Measurements from ENCODE around the gene YAP1.
"Not testable (repeated sequence)": the region's sequence is repeated elsewhere in the genome, so short reads cannot be mapped to it uniquely, and the experiment has no call there.

The YAP1 gene

GRCh38 chr11:102239448-102239847 lies 129.2 kb downstream of the YAP1 start:
- H3K36me3 Mint-ChIP-seq (ENCODE audit: low read depth), result no peaks in the 10 kb centered on the region
- H3K27ac Mint-ChIP-seq, result no peak overlapping the region
- H3K4me1 Mint-ChIP-seq (ENCODE audit: low read depth), result no peaks in the 10 kb centered on the region
- H3K9me3 Mint-ChIP-seq, result no peaks in the 10 kb centered on the region
- H3K4me3 Mint-ChIP-seq, result no peak overlapping the region
- no peak for DNase-seq (ENCODE audit: low spot score)
- peaks cover 12% of the 10 kb centered on the region for H3K27me3 Mint-ChIP-seq (ENCODE audit: low read depth)

GRCh38 chr11:102239911-102240310 lies 129.7 kb downstream of the YAP1 start:
- Mint-ChIP-seq H3K27ac (no peak overlapping the region), H3K4me1 (ENCODE audit: low read depth) (no peaks in the 10 kb centered on the region), H3K36me3 (ENCODE audit: low read depth) (no peaks in the 10 kb centered on the region), H3K4me3 (no peak overlapping the region), H3K27me3 (ENCODE audit: low read depth) (peaks cover 9% of the 10 kb centered on the region), H3K9me3 (no peaks in the 10 kb centered on the region)
- DNase-seq (ENCODE audit: low spot score), result no peak

- no peak overlapping the region for H3K4me3 Mint-ChIP-seq
- no peaks in the 10 kb centered on the region for H3K9me3 Mint-ChIP-seq
- H3K27me3 Mint-ChIP-seq (ENCODE audit: low read depth), result peaks cover 5% of the 10 kb centered on the region
- no peak for DNase-seq (ENCODE audit: low spot score)
- H3K36me3 Mint-ChIP-seq (ENCODE audit: low read depth), result no peaks in the 10 kb centered on the region
- no peaks in the 10 kb centered on the region for H3K4me1 Mint-ChIP-seq (ENCODE audit: low read depth)
- no peak overlapping the region for H3K27ac Mint-ChIP-seq
These were observed 130.3 kb downstream of the YAP1 start for GRCh38 chr11:102240502-102240901.

- no peaks in the 10 kb centered on the region for H3K9me3 Mint-ChIP-seq
- no peak overlapping the region for H3K27ac Mint-ChIP-seq
- no peaks in the 10 kb centered on the region for H3K4me1 Mint-ChIP-seq (ENCODE audit: low read depth)
- H3K36me3 Mint-ChIP-seq (ENCODE audit: low read depth), result no peaks in the 10 kb centered on the region
- H3K4me3 Mint-ChIP-seq, result no peak overlapping the region
- DNase-seq (ENCODE audit: low spot score), result no peak
- peaks cover 3% of the 10 kb centered on the region for H3K27me3 Mint-ChIP-seq (ENCODE audit: low read depth)
These were observed 130.8 kb downstream of the YAP1 start for GRCh38 chr11:102241026-102241425.

GRCh38 chr11:102243399-102243884 lies 133.2 kb downstream of the YAP1 start:
- H3K4me1 Mint-ChIP-seq (ENCODE audit: low read depth), result no peaks in the 10 kb centered on the region
- H3K36me3 Mint-ChIP-seq (ENCODE audit: low read depth), result no peaks in the 10 kb centered on the region
- no peaks in the 10 kb centered on the region for H3K27me3 Mint-ChIP-seq (ENCODE audit: low read depth)
- H3K4me3 Mint-ChIP-seq, result no peak overlapping the region
- no peak for DNase-seq (ENCODE audit: low spot score)
- H3K27ac Mint-ChIP-seq, result no peak overlapping the region
- H3K9me3 Mint-ChIP-seq, result no peaks in the 10 kb centered on the region

- Mint-ChIP-seq H3K36me3 (ENCODE audit: low read depth) (no peaks in the 10 kb centered on the region), H3K9me3 (no peaks in the 10 kb centered on the region), H3K4me1 (ENCODE audit: low read depth) (no peaks in the 10 kb centered on the region), H3K27me3 (ENCODE audit: low read depth) (no peaks in the 10 kb centered on the region), H3K27ac (no peak overlapping the region), H3K4me3 (no peak overlapping the region)
- no peak for DNase-seq (ENCODE audit: low spot score)
These were observed 134.6 kb downstream of the YAP1 start for GRCh38 chr11:102244681-102245409.

GRCh38 chr11:102251423-102251822 lies 141.2 kb downstream of the YAP1 start:
- Mint-ChIP-seq H3K4me3 (no peak overlapping the region), H3K27me3 (ENCODE audit: low read depth) (no peaks in the 10 kb centered on the region), H3K9me3 (no peaks in the 10 kb centered on the region), H3K4me1 (ENCODE audit: low read depth) (no peaks in the 10 kb centered on the region), H3K36me3 (ENCODE audit: low read depth) (no peaks in the 10 kb centered on the region), H3K27ac (no peak overlapping the region)
- DNase-seq (ENCODE audit: low spot score), result no peak

GRCh38 chr11:102252339-102252891 lies 142.2 kb downstream of the YAP1 start:
- Mint-ChIP-seq H3K4me3 (no peak overlapping the region), H3K9me3 (no peaks in the 10 kb centered on the region), H3K27ac (no peak overlapping the region), H3K36me3 (ENCODE audit: low read depth) (no peaks in the 10 kb centered on the region), H3K4me1 (ENCODE audit: low read depth) (no peaks in the 10 kb centered on the region), H3K27me3 (ENCODE audit: low read depth) (no peaks in the 10 kb centered on the region)
- no peak for DNase-seq (ENCODE audit: low spot score)

GRCh38 chr11:102253020-102253715 lies 142.9 kb downstream of the YAP1 start:
- DNase-seq (ENCODE audit: low spot score), result no peak
- Mint-ChIP-seq H3K4me3 (no peak overlapping the region), H3K27me3 (ENCODE audit: low read depth) (no peaks in the 10 kb centered on the region), H3K36me3 (ENCODE audit: low read depth) (no peaks in the 10 kb centered on the region), H3K27ac (no peak overlapping the region), H3K9me3 (no peaks in the 10 kb centered on the region), H3K4me1 (ENCODE audit: low read depth) (no peaks in the 10 kb centered on the region)

- no peak overlapping the region for H3K27ac Mint-ChIP-seq
- H3K27me3 Mint-ChIP-seq (ENCODE audit: low read depth), result no peaks in the 10 kb centered on the region
- no peak overlapping the region for H3K4me3 Mint-ChIP-seq
- no peaks in the 10 kb centered on the region for H3K4me1 Mint-ChIP-seq (ENCODE audit: low read depth)
- DNase-seq (ENCODE audit: low spot score), result no peak
- no peaks in the 10 kb centered on the region for H3K9me3 Mint-ChIP-seq
- no peaks in the 10 kb centered on the region for H3K36me3 Mint-ChIP-seq (ENCODE audit: low read depth)
These were observed 143.8 kb downstream of the YAP1 start for GRCh38 chr11:102254047-102254446.

GRCh38 chr11:102256251-102256650 lies 146.0 kb downstream of the YAP1 start:
- no peak overlapping the region for H3K27ac Mint-ChIP-seq
- no peak overlapping the region for H3K4me3 Mint-ChIP-seq
- H3K4me1 Mint-ChIP-seq (ENCODE audit: low read depth), result no peaks in the 10 kb centered on the region
- DNase-seq (ENCODE audit: low spot score), result no peak
- H3K9me3 Mint-ChIP-seq, result no peaks in the 10 kb centered on the region
- no peaks in the 10 kb centered on the region for H3K27me3 Mint-ChIP-seq (ENCODE audit: low read depth)
- H3K36me3 Mint-ChIP-seq (ENCODE audit: low read depth), result no peaks in the 10 kb centered on the region

GRCh38 chr11:102260241-102260640 lies 150.0 kb downstream of the YAP1 start:
- H3K9me3 Mint-ChIP-seq, result no peaks in the 10 kb centered on the region
- H3K27me3 Mint-ChIP-seq (ENCODE audit: low read depth), result no peaks in the 10 kb centered on the region
- H3K4me3 Mint-ChIP-seq, result no peak overlapping the region
- H3K27ac Mint-ChIP-seq, result no peak overlapping the region
- no peak for DNase-seq (ENCODE audit: low spot score)
- no peaks in the 10 kb centered on the region for H3K36me3 Mint-ChIP-seq (ENCODE audit: low read depth)
- H3K4me1 Mint-ChIP-seq (ENCODE audit: low read depth), result no peaks in the 10 kb centered on the region

GRCh38 chr11:102263379-102264003 lies 153.2 kb downstream of the YAP1 start:
- no peak overlapping the region for H3K4me3 Mint-ChIP-seq
- peaks cover 16% of the 10 kb centered on the region for H3K27me3 Mint-ChIP-seq (ENCODE audit: low read depth)
- no peak overlapping the region for H3K27ac Mint-ChIP-seq
- no peak for DNase-seq (ENCODE audit: low spot score)
- no peaks in the 10 kb centered on the region for H3K36me3 Mint-ChIP-seq (ENCODE audit: low read depth)
- no peaks in the 10 kb centered on the region for H3K9me3 Mint-ChIP-seq
- H3K4me1 Mint-ChIP-seq (ENCODE audit: low read depth), result peaks cover 4% of the 10 kb centered on the region

- not testable (repeated sequence) for DNase-seq (ENCODE audit: low spot score); H3K27ac Mint-ChIP-seq; H3K36me3 Mint-ChIP-seq (ENCODE audit: low read depth); H3K9me3 Mint-ChIP-seq; H3K4me3 Mint-ChIP-seq
- H3K4me1 Mint-ChIP-seq (ENCODE audit: low read depth), result peaks cover 12% of the 10 kb centered on the region
- H3K27me3 Mint-ChIP-seq (ENCODE audit: low read depth), result peaks cover 25% of the 10 kb centered on the region
These were observed 154.5 kb downstream of the YAP1 start for GRCh38 chr11:102264704-102265103.
